Gastrocnemius medialis (tissue), 4 donors: ENCODE results near the gene EPB41L1.

Source experiments
- CTCF ChIP-seq, 5 experiments: fragments of 450-650 bp in 3 of 5; fragments of 200-600 bp in 2 of 5; sonication (generic) in 2 of 5; IDR thresholded peaks in 4 of 5; conservative IDR thresholded peaks in 1 of 5; 1 replicate in 4 of 5; 2 replicates in 1 of 5; pipeline ENCODE4 v1.5.1; 2016 to 2019; ENCODE audit warnings: antibody characterized with exemption in 5 of 5, mild to moderate bottlenecking in 3 of 5, moderate library complexity in 3 of 5
- POLR2A ChIP-seq, 2 donors: fragments of 450-650 bp; IDR thresholded peaks; one replicate each; pipeline ENCODE4 v1.6.1; 2017; ENCODE audit warnings: antibody characterized with exemption in 2 of 2, mild to moderate bottlenecking in 2 of 2, moderate library complexity in 2 of 2

- TF ChIP-seq CTCF (IDR thresholded peaks at IDR 0.05 in 4 of 5, conservative IDR thresholded peaks at IDR 0.05 in 1 of 5) = no peak
- no peak for TF ChIP-seq POLR2A (IDR thresholded peaks at IDR 0.05)
These were observed 111.6 kb downstream of the EPB41L1 start for GRCh38 chr20:36266189-36266588.
